Cerebellar cortex (tissue), 1 donor: ENCODE measurements around the gene KATNB1.
"Not testable (repeated sequence)": the region's sequence is repeated elsewhere in the genome, so short reads cannot be mapped to it uniquely, and the experiment has no call there.

Source experiments
- DNase-seq: peaks from one replicate; pipeline ENCODE4 v3.0.0-alpha.2; 2015; ENCODE audit warnings: low spot score

The KATNB1 gene

DNA sequence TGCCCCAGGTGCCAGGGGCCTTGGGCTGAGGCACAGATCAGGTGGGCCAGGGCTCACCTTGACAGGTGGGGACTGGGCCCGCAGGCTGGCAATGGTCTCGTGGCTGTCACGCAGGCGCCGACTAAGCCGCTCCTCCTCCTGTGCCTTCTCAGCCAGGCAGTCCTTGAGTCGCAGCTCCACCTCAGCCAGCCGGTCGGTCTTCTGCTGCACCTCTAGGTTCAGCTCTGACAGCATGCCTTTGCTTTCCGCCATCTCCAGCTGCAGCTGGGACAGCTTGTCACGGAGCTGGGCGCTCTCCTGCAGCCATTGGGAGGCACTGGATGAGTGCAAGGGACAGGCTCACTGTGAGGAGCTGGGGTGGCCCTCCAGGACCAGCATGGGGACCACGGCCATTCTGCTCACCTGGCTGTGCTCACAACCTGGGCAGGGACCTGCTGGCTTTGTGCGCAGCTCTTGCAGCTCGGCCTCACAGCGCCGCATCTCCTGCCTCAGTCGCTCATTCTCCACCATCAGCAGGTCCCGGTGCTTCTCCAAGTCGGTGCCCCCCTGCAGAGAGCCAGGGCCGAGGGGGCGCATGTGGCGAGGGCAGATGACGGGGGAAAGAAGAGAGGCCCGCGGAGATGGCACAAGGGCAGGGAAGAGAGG lies 35.7 kb downstream of the KATNB1 start:
- DNase-seq = no peak

DNA sequence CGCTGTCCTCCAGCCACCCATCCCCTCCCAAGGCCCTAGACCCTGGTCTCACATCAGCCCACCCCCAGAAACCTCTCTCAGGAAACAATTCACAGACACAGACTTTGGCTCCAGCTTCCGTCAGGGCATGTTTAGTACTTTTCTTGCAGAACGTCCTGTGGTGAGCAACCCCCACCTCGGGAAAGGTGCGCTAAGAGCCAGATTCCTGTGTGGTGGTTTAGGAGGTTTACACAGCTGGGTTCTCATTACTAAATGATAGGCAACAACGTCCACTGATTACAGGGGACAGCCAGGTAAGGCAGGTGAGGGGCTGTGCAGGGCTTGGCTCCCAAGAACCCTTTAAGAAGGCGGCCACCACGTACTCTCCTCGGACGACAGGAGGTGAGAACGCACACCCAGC lies 37.4 kb downstream of the KATNB1 start:
- no peak for DNase-seq

DNA sequence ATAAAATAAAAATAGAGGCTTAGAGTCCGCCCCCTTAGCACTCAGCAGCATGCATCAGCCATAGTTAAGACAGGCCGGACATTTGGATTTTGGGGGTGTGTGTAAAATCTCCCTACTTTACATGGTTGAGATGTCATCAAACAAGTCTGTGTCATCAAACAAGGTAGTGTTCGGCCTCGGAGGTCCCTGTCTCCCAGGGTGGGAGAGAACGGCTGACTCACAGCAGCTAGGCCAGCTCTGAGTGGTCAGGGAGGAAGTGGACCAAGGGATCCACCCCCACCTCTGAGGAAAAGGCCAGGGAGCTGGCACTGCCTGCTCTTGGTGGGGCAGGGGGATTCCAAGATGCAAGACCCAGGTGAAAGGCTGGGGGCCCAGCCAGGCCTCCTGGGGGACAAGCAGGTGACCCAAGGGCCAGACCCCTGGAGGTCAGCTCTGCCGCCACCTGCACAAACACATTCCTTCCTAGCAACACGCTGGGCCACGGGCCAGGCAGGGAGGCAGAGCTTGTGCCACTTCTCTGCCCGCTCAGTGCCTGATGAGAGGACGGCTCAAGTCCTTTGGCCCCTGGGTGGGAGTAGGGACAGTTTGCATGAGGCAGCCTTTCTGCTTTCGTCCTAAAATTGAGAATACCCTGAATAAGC lies 38.2 kb downstream of the KATNB1 start:
- no peak for DNase-seq

DNA sequence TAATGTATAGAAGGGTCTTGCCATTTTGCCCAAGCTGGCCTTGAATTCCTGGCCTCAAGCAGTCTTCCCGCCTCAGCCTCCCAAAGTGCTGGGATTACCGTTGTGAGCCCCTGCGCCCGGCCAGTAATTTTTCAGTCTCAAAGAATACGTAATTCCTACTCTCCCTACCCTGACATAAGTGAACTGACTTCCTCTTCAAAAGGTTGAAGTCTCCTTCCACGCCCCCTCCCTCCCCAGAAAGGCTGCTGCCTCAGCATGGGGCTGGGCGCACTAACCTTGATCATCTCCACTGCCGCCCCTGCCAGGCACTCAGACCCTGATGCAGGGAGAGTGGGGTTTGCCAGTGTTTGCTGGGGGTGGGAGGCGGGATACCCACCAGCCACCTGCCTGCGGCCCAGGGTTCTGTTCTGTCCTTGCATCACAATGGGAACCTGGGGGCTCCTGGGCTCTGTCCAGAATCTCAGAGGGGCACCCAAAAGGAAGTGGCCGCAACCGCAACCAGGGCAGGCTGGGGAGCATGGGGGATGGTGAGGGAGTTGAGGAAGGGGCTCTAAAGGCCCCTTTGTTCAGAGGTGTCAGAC lies 39.2 kb downstream of the KATNB1 start:
- DNase-seq = no peak

DNA sequence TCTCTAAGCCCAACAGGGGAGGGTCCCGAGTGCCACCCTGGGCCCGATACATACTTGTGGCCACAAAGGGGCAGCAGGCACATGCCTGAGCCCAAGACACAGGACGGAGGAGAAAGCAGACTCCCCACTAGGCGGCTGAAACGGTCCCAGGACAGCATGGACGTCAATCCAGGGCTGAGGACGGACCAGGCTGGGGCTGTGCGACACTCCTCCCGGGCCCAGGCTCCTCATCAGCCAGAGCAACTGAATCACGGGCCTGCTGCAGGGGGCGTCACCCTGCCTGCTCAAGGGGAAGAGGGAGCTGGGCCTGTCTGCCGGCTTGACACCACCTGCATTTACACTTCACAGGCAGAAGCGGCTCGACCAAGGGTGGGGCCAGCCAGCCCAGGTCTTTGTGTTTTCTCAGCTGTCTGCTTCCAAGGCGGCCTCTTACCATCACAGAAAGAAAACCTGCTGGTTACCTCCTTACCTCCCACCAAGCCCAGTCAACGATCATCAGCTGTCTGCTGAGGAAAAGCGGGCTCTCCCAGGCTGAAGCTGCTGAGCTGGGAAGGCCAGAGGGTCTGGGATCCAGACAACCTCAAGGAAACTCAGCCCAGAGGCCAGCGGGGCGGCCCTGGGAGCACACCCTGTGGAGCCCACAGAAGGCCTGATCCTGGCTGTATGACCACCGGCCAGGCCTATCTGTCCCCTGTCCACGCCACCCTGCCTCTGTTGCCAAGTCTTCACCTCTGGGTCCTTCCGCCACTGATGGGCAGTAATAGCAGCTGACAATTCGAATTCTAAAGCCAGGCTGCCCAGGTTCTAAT lies 40.3 kb downstream of the KATNB1 start:
- DNase-seq = peak; percentile 35

DNA sequence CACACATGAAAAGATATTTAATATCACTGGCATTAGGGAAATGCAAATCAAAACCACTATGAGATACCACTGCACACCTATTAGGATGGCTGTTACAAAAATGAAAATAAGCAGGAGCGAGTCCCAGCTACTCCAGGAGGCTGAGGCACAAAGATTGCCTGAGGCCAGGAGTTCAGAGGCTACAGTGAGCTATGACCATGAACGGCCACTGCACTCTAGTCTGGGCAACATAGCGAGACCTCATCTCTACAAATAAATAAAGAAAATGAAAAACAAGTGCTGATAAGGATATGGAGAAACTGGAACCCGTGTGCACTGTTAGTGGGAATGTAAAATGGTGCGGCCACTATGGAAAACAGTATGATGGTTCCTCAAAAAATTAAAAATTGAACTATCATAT lies 43.1 kb downstream of the KATNB1 start:
- DNase-seq = no peak

DNA sequence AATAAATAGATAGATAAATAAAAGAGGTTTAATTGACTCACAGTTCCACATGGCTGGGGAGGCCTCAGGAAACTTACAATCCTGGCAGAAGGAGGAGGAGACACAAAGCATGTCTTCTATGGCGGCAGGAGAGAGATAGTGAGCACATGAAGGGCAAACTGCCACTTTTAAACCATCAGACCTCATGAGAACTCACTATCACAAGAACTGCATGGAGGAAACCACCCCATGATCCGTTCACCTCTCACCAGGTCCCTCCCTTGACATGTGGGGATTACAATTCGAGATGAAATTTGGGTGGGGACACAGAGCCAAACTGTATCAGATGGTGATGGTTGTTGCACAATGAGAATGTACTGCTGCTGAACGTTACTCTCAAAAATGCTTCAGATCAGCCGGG lies 44.3 kb downstream of the KATNB1 start:
- DNase-seq = not testable (repeated sequence)

DNA sequence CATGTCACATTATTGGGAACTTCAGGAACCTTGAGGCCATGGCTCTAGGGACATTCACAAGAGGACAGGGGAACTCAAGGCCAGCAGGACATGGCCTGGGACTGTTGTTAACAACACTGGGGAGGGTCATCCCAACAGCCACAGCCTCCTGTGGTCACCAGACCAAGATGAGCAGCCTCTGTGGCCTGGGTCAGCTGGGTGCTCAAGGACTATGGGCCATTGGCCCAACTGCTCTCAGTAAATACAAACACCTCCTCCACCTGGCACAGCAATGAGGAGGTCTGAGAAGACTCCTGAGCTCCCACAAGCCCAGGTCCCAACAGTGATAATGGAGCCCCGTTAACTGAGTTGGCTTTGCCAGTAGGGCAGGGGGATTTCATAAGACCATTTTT lies 45.8 kb downstream of the KATNB1 start:
- no peak for DNase-seq

DNA sequence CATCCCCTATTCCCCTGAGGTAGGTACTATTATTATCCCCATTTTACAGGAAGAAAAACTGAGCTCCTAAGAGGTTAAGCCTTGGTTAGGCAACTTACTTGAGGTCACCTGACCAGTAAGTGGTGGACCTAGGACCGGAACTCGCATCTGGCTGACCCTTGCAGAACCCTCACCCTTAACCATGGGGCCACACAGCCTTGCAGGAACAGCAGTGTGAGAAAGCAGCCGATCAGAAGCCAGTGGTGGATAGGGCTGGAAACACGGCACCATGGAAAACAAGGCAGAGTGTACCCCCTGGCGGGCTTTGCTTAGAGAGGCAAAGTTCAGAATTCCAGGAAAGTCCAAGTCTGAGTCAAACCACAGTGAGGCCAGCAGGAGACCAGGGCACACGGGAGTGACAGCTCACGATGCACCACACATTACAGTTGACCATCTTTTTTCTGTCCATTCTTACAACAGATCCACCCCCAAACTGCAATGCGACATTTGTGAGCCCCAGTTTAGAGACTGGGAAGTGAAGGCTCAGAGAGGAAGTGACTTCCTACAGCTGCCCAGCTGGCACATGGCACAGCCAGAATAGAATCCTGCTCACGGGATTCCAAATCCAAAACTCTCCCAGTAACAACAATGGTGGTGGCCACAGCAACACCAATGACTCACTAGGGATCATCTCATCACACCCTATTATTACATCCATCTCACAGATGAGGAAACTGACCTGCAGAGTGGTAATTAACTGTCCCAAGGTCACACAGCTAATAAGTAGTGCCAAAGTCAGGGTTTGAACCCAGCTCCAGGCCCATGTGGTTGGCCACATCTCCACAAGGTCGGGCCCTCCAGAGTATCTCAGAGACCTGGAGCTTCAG lies 46.4 kb downstream of the KATNB1 start:
- DNase-seq = no peak

DNA sequence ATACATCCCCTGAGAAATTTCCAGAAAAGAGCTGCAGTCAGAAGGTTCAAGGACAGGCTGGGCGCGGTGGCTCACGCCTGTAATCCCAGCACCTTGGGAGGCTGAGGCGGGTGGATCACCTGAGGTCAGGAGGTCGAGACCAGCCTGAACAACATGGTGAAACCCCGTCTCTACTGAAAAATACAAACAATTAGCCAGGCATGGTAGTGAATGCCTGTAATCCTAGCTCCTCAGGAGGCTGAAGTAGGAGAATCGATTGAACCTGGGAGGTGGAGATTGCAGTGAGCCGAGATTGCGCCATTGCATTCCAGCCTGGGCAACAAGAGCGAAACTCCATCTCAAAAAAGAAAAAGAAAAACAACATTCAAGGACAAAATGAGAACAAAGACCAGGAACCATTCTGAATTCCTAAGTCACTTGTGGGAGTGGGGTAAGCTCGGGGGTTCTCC lies 47.1 kb downstream of the KATNB1 start:
- DNase-seq = not testable (repeated sequence)

DNA sequence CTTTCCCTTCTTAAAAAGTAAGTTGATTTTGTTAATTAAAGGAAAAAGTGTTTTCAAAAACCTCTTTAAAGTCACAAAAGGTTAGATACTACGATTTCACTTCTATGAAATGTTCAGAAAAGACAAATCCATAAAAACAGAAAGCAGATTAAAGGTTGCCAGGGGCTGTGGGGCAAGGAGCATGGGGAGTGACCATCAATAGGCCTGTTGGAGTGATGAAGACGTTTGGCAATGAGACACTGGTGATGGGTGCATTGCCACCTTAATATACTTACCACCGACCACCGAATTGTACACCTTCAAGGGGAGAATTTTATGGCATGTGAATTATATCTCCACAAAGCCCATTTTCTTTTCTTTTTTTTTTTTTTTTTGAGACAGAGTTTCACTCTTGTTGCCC lies 47.5 kb downstream of the KATNB1 start:
- DNase-seq = no peak

DNA sequence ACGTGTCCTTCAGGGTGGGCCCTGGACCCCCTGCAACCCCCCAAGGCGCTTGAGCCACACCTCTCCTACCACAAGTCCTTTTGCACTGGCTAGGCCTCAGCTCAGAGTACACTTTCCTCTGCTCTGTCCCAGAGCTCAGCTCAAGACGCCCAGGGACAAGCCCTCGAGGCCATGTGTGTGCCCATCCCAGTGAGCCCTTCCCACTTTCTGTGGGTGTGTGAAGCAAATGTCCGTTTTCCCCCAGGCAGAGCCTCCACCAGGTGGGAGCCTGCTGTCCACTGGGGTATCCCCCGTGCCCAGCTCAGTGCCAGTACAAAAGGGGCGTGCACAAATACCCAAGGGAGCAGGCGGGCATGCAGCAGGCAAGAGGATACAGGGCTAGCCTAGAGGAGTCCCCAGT lies 48.3 kb downstream of the KATNB1 start:
- no peak for DNase-seq

DNA sequence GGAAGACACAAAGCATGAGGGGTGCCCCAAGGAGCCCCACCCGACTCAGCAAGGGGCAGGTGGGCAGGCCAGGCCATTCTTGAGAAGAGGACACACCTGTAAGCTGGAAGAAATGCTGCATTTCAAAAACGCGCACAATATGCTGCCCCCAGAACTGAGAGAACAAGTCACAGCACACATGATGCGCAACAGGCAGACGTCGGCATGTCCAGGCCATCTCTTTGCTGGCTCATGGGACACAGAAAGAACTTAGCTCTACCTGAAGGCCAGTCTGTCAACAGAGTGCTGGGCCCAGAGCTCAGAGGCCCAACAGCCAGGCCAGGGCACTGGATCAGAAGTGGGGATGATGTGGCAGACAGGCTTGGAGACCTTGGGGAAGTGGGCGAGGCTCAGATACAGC lies 48.8 kb downstream of the KATNB1 start:
- DNase-seq = no peak

DNA sequence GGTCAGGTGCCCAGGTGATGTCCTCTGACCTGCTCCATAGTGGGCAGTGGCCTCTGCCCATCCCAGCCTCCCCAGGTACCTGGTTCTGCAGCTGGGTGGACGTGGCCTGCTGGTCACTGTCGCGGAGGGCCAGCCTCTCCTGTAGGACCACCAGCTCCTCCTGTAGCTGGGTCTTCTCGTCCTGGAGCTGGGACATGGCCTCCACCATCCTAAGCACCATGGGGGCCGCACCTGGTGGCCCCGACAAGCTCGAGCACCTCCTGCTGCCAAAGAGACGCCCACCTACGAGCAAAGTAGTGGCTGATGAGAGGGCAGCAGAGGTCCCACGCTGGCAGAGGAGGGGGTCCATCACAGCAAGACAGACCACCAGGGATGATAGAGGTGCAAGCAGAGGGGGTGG lies 49.8 kb downstream of the KATNB1 start:
- DNase-seq = no peak

DNA sequence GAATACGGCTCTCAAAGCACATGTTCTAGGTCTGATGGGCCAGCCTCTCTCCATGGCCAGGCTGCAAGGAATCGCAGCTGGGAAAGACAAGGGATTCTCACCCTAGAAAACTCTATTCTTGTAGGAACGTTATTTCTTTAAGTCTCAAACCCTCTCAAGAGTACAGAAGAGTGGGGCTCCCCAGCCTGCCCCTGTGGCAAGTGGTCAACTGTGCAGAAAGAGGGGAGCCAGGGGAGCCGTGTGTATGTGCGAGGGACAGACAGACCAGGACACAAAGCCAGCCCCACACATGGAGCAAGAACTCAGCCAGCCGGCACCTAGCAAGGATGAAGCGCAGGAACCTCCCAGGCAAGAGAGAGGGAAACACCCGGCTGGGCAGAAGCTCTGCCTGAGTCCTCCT lies 50.4 kb downstream of the KATNB1 start:
- no peak for DNase-seq

DNA sequence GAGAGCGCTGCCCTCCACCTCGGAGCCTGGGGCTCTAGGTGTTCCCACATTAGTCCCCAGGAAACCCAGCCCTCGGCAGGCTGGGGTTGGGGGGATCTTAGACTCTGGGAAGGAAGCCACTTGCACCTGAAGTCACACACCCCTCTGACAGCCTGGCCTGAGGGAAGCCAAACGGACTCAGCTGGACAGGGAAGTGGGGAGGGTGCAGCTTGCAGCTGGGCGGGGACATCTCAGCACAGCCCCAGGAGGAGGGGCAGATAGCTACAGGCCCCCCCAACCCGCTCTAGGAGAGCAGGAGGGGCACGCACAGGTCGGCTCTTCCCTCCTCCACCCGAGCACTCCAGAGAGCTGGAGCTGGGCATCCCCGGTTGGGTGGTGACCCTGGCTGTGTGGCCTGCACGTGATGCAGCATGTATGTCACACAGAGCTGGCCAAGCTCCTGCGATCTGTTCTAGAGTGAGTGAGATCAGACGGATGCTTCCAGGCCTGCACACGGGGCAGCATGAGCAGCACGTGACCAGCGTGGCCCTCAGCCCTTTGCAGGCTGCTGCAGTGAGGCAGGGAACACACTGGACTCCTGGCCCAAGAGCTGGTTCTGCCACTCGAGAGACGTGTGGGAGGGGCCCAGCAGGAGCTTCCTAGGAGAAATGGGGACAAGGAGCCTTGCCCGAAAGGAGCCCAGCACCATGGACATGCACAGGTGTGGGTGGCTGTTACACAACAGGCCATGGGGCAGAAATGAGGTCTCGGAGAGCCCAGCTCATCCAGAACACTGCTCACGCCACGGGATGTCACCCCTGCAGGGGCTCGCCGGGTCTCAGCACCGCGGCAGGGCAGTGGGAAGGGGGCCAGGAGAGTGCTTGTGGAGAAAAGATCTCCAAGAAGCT lies 51.3 kb downstream of the KATNB1 start:
- no peak for DNase-seq

DNA sequence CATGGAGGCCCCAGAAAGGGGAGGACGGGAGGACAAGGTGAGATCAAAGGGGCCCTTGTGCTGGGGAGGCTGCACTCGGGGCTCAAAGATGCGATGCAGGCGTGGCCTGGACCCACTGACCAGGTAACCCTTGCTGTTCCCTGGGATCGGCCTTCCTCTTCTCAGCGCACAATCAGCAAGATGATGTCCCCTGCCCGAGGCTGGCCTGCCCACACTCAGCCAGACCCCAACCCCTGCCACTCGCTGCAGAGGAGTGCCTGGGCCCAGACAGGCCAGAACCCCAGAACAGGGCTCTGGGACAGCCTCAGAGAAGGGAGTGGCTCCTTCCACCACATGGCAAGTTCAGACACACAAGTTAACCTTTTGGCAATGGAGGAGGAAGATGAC lies 51.9 kb downstream of the KATNB1 start:
- DNase-seq = no peak

DNA sequence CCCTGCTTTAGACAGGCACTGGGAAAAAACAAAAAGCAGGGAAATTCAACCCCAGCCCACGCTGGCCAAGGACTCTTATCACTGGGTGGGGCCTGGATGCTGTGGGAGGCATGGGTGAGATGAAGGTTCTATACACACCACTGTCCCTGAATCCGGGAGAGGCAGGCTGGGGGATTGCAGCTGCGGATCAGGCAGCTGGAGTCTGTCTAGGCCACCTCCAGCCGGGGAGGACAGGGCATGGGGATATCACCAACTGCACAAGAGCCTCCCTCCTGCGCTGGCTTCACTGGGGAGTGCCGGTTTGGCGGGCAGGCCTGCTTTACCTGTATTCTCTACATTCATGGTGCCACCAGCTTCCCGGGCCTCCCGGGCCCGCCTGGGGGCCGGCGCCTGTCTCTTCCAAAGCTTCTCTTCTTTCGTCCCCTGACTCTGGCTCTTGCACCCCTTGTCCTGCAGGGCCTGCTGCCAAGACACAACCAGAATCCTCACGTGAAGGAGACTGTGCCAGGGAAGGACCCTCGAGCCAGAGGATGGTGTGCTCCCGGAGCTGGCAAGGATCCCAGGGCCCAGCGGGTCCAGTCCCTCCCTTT lies 52.8 kb downstream of the KATNB1 start:
- DNase-seq = no peak

DNA sequence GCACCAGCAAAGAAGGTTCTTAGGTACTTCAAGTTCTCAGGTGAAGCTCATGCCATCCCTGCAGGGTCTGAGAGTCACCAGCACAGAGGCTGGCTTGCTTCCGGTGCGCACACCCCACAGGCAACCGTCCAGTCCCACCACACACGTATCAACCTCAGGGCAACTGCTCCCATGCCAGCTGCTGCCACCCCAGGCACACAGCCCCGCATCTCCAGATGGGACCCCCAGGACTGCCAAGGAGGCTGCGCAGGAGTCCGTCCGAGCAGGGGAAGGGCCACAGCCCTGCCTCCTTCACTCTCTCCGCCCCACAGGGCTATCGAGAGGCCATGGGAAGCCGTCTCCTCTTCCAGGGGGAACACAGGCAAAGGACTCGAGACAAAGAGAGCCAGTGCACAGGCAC lies 53.4 kb downstream of the KATNB1 start:
- DNase-seq = no peak

DNA sequence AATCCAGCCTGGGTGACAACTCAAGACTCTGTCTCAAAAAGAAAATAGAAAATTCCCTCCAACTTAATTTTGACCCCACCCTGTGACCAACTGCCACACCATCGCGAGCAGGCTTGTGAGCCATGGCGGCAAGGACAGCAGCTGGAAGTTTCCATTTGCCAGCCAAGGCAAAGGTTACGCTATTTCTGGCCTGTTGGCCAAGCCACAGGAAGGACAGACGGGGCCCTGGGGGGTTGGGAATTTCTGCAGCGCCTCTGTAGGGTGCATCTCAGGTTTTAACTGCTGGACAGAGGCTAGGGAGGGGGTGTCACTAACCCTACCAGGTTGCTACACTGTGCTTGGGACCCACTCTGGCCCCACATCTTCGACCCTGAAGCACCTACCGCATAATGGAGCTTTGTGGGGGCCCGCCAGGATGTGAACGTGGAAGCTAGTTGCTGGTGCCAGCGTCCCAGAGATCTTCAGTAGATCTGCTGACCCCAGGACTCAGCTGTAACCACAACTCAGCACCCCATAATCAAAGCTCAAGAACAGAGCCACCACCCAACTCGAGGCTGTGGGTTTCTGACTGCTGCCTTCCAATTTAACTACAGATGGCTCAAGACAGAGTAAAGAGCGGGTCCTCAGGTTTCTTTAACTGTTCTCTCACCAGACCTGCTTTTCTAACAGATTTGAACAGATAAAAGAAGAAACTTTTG lies 55.8 kb downstream of the KATNB1 start:
- DNase-seq = no peak
